Tibial nerve (tissue), 4 donors: ENCODE results near the gene TUFM. TPM values are rescaled to one million over a fixed set of nuclear protein-coding genes. Genes with fewer than 3 reads are reported as not detected.
"Not testable (repeated sequence)": the region's sequence is repeated elsewhere in the genome, so short reads cannot be mapped to it uniquely, and the experiment has no call there.

Source experiments
- DNase-seq, 2 donors: peaks; one replicate each; pipeline ENCODE4 v3.0.0-alpha.2; 2019; ENCODE audit warnings: low spot score in 2 of 2
- H3K27ac ChIP-seq, 4 donors: fragments of 200-600 bp; sonication (generic) in 3 of 4; one replicate each; pipeline ENCODE4 v1.5.1; 2017 to 2019; ENCODE audit warnings: mild to moderate bottlenecking in 1 of 4
- H3K27me3 ChIP-seq, 2 donors: fragments of 200-600 bp; sonication (generic) in 1 of 2; one replicate each; pipeline versions ENCODE4 v1.5.1 to v1.6.0; 2017 to 2019
- H3K36me3 ChIP-seq, 3 donors: fragments of 200-600 bp; sonication (generic); one replicate each; pipeline ENCODE4 v1.5.1; 2018 to 2019
- H3K4me1 ChIP-seq, 4 donors: fragments of 200-600 bp; sonication (generic) in 3 of 4; one replicate each; pipeline ENCODE4 v1.5.1; 2017 to 2019
- H3K4me3 ChIP-seq, 4 donors: fragments of 200-600 bp; sonication (generic) in 3 of 4; one replicate each; pipeline ENCODE4 v1.5.1; 2017 to 2019; ENCODE audit warnings: mild to moderate bottlenecking in 1 of 4, moderate library complexity in 1 of 4
- H3K9me3 ChIP-seq, 4 donors: fragments of 200-600 bp; sonication (generic) in 3 of 4; one replicate each; pipeline ENCODE4 v1.5.1; 2017 to 2019
- EP300 ChIP-seq, 2 donors: sonication (generic); formaldehyde crosslinking; IDR thresholded peaks; one replicate each; pipeline ENCODE4 v1.6.1; 2017; ENCODE audit warnings: antibody characterized with exemption in 2 of 2, mild to moderate bottlenecking in 1 of 2
- POLR2A ChIP-seq, 2 donors: fragments of 450-650 bp; IDR thresholded peaks; one replicate each; pipeline ENCODE4 v1.6.1; 2017; ENCODE audit warnings: antibody characterized with exemption in 2 of 2, mild to moderate bottlenecking in 2 of 2, moderate library complexity in 2 of 2
- WGBS, 2 donors: methylation state at CpG; one replicate each; pipeline ENCODE4 v1.1.5; 2018; 5-methylcytosine and 5-hydroxymethylcytosine counted together
- total RNA-seq, 4 donors: library from RNA; depleted of rRNA; stranded (reverse); fragments of >200 nt; gene quantifications; one replicate each; pipeline ENCODE4 v1.1.0, GENCODE V29; 2016
- TF ChIP-seq, protein P1 (sequence below), 5 experiments: fragments of 200-600 bp in 3 of 5; fragments of 450-650 bp in 2 of 5; sonication (generic) in 3 of 5; IDR thresholded peaks; one replicate each; pipeline ENCODE4 v1.5.1; 2016 to 2019; ENCODE audit warnings: antibody characterized with exemption in 5 of 5, mild to moderate bottlenecking in 3 of 5, moderate library complexity in 2 of 5

Gene TUFM
- total RNA-seq, 4 donors from 2014 or later = 88.1 to 136 (median 116) TPM

DNA sequence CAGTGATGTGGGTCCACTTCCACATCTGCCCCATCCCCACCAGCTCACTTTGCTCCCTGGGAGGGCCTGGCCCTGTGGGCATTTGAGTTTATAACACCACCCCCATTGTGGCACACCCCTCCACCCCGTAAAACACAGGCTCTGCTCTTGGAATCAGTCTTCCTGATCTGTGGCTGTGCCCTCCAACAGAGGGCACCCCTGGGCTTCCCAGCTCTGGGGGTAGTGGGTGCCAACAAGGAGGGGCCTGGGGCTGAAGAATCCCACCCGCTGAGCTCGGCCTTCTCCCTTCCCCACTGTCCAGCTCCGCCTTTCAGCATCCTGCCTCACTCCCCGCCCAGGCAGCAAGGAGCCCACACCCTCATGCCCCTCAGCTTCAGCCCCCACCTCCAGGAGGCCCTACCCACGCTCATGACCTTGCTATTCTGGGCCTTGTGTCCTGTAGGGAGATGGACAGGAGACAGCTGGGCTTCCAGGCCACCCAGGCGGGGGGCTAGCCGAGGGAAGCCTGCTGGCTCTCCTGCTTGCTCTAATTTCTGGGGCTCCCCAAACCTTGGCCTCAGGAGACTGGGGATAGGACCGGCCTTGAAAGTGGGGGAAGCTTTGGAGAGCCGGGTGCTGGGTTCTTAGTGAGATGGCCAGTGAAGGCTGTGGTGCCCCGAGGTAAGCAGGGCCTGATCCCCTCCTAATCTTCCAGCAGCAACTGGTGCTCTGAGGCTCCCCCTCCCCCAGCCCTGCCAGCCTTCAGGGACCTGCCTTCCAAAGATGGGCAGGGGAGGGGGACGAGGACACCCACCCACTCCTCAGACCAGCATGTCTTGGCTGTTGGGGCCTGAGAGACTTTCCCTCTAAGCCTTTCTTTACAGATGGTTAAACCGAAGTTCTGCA, 29.2 kb upstream of the TUFM start:
- H3K27ac ChIP-seq = no peak overlapping the region
- 45 to 48% methylated on average over 10 of the region's 13 CpGs for WGBS, 2 donors
- DNase-seq = no peak

DNA sequence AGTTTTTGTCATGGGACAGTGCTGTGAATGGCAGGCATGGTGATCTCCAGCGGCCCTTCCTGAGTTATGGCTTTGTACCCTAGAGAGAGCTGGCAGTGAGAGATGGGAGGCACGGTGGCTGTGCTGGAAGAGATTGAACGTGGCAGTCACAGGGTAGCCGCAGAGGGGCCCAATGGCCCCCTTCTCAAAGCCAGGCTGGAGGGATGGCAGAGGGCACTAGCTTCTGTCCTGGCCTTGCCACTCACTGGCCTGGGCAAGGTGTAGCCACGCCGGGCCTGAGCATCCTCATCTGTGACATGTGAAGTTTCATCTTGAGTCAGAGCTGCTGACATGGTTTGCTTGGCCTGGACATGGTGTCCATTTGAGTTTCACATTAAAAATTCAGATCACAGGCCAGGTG, 28.3 kb upstream of the TUFM start:
- Histone ChIP-seq H3K4me3 (no peak overlapping the region), H3K36me3 (peaks cover 0 to 65% (median 8%) of the 10 kb centered on the region in 3 donors), H3K9me3 (no peaks in the 10 kb centered on the region), H3K4me1 (peaks cover 0 to 13% (median 5%) of the 10 kb centered on the region in 4 donors), H3K27ac (no peak overlapping the region), H3K27me3 (no peaks in the 10 kb centered on the region)
- no peak for DNase-seq
- no peak for TF ChIP-seq EP300 (IDR thresholded peaks at IDR 0.05)
- no peak for TF ChIP-seq POLR2A (IDR thresholded peaks at IDR 0.05)
- TF ChIP-seq, protein P1, sequence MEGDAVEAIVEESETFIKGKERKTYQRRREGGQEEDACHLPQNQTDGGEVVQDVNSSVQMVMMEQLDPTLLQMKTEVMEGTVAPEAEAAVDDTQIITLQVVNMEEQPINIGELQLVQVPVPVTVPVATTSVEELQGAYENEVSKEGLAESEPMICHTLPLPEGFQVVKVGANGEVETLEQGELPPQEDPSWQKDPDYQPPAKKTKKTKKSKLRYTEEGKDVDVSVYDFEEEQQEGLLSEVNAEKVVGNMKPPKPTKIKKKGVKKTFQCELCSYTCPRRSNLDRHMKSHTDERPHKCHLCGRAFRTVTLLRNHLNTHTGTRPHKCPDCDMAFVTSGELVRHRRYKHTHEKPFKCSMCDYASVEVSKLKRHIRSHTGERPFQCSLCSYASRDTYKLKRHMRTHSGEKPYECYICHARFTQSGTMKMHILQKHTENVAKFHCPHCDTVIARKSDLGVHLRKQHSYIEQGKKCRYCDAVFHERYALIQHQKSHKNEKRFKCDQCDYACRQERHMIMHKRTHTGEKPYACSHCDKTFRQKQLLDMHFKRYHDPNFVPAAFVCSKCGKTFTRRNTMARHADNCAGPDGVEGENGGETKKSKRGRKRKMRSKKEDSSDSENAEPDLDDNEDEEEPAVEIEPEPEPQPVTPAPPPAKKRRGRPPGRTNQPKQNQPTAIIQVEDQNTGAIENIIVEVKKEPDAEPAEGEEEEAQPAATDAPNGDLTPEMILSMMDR (IDR thresholded peaks at IDR 0.05) = no peak
- WGBS, 2 donors = 96% methylated on average over 3 to 5 of the region's 6 CpGs

More for the DNA sequence above, 29.2 kb upstream of the TUFM start:
- peaks cover 0 to 56% (median 0%) of the 10 kb centered on the region in 3 donors for H3K36me3 ChIP-seq
- H3K4me3 ChIP-seq = no peak overlapping the region
- no peaks in the 10 kb centered on the region for H3K9me3 ChIP-seq
- TF ChIP-seq POLR2A (IDR thresholded peaks at IDR 0.05) (no peak), EP300 (IDR thresholded peaks at IDR 0.05) (no peak)
- TF ChIP-seq, protein P1 (IDR thresholded peaks at IDR 0.05) = no peak
- peaks cover 0 to 19% (median 11%) of the 10 kb centered on the region in 4 donors for H3K4me1 ChIP-seq
- H3K27me3 ChIP-seq = no peaks in the 10 kb centered on the region

DNA sequence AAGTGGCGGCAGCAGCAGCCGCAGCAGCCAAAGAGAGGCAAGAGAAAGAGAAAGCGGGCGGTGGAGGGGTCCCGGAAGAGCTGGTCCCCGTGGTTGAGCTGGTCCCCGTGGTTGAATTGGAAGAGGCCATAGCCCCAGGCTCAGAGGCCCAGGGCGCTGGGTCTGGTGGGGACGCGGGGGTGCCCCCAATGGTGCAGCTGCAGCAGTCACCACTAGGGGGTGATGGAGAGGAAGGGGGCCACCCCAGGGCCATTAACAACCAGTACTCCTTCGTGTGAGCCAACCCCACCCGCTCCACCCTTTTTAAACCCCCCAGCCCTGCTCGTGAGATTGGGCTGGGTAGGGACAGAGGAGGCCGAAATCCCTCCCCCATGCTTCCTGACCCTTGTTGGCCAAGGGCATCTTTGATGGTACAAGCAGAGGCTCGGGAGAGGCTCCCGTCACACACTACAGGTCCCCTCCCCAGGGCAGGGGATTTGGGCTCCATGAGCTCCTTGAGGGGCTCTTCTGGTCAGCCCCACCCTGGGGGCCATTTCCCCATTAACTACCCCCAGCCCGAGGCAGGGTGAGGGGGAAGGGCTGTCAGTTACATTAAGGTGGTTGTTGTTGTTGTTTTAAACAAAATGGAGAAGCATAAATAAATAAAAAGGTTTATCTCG, 27.5 kb upstream of the TUFM start:
- TF ChIP-seq EP300 (IDR thresholded peaks at IDR 0.05) = no peak
- TF ChIP-seq POLR2A (IDR thresholded peaks at IDR 0.05) = no peak
- TF ChIP-seq, protein P1 (IDR thresholded peaks at IDR 0.05) = peak; percentile 33 to 66 (median 45)
- Histone ChIP-seq H3K9me3 (no peaks in the 10 kb centered on the region), H3K4me1 (peaks cover 0 to 6% (median 0%) of the 10 kb centered on the region in 4 donors), H3K27ac (no peak overlapping the region), H3K36me3 (peaks cover 0 to 73% (median 15%) of the 10 kb centered on the region in 3 donors), H3K27me3 (no peaks in the 10 kb centered on the region), H3K4me3 (no peak overlapping the region)
- WGBS, 2 donors = 80 to 87% methylated on average over 16 to 18 of the region's 18 CpGs
- DNase-seq = no peak

DNA sequence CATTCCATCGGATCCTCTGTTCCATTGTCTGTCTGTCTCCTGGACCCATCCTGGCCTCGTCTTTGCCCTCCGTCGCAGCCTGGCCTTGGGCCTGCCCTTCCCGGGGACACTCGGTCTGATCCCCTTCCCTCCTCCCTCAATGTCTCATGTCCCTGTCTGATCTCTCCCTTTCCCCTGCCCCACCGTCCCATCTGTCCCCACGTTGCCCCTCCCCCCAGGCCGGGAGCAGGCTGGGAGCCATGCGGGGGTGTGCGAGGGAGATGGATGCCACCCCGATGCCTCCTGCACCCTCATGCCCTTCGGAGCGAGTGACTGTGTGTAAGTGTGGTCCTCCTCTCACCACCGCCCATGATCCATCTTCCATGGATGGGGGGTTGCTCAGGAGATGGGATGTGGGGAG, 26.8 kb upstream of the TUFM start:
- no peaks in the 10 kb centered on the region for H3K9me3 ChIP-seq
- H3K27ac ChIP-seq = no peak overlapping the region
- TF ChIP-seq, protein P1 (IDR thresholded peaks at IDR 0.05) = no peak
- TF ChIP-seq POLR2A (IDR thresholded peaks at IDR 0.05) (no peak), EP300 (IDR thresholded peaks at IDR 0.05) (no peak)
- H3K4me1 ChIP-seq = peaks cover 0 to 6% (median 0%) of the 10 kb centered on the region in 4 donors
- no peak for DNase-seq
- H3K4me3 ChIP-seq = no peak overlapping the region
- H3K36me3 ChIP-seq = peaks cover 0 to 80% (median 21%) of the 10 kb centered on the region in 3 donors
- no peaks in the 10 kb centered on the region for H3K27me3 ChIP-seq
- WGBS, 2 donors = 85 to 89% methylated on average over 15 of the region's 15 CpGs

DNA sequence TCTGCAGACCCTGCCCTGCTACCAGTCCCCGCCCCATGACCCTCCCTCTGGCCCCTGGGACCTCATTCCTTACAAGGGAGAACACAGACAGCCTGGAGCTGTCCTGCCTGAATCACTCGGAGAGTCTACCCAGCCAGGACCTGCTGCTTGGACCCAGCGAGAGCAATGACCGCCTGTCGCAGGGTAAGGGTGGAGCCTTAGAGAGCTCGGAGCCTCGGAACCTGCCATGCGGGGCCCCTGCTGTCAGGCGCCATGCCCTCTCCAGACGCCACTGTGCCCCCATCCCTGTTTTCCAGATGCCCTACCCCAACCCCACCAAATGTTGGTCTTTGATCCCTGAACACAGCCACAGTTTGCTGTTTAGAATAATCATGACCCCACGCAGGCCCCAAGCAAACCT, 23.1 kb upstream of the TUFM start:
- DNase-seq = no peak
- peaks cover 0 to 87% (median 33%) of the 10 kb centered on the region in 3 donors for H3K36me3 ChIP-seq
- H3K4me1 ChIP-seq = peaks cover 0 to 23% (median 10%) of the 10 kb centered on the region in 4 donors
- H3K9me3 ChIP-seq = no peaks in the 10 kb centered on the region
- TF ChIP-seq, protein P1 (IDR thresholded peaks at IDR 0.05) = no peak
- TF ChIP-seq EP300 (IDR thresholded peaks at IDR 0.05) (no peak), POLR2A (IDR thresholded peaks at IDR 0.05) (no peak)
- WGBS, 2 donors = 87 to 92% methylated on average over 10 to 11 of the region's 11 CpGs
- no peaks in the 10 kb centered on the region for H3K27me3 ChIP-seq
- no peak overlapping the region for H3K4me3 ChIP-seq
- H3K27ac ChIP-seq = no peak overlapping the region

DNA sequence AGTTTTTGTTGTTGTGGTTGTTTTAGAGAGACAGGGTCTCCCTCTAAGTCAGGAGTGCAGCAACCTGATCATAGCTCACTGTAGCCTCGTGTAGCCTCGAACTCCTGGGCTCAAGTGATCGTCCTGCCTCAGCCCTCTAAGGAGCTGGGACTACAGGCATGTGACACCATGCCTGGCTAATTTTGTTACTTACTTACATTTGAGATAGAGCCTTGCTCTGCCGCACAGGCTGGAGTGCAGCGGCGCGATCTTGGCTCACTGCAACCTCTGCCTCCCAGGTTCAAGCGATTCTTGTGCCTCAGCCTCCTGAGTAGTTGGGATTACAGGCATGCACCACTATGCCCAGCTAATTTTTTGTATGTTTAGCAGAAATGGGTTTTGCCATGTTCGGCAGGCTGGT, 21.5 kb upstream of the TUFM start:
- WGBS, 2 donors = 89 to 91% methylated on average over 9 of the region's 9 CpGs
- not testable (repeated sequence) for DNase-seq, H3K27me3 ChIP-seq, H3K9me3 ChIP-seq, H3K27ac ChIP-seq, H3K4me3 ChIP-seq
- H3K4me1 ChIP-seq = peaks cover 0 to 28% (median 10%) of the 10 kb centered on the region in 4 donors
- H3K36me3 ChIP-seq = peaks cover 0 to 71% (median 33%) of the 10 kb centered on the region in 3 donors
